ENCODE data around the gene BUB1.
"Not testable (repeated sequence)": the region's sequence is repeated elsewhere in the genome, so short reads cannot be mapped to it uniquely, and the experiment has no call there.

BUB1 gene

GRCh38 chr2:110638004-110638403, 39.9 kb downstream of the BUB1 start:
- no peak overlapping the region for H3K4me3 Mint-ChIP-seq
- no peak overlapping the region for H3K27ac Mint-ChIP-seq (ENCODE audit: low read depth)
- peaks cover 5% of the 10 kb centered on the region for H3K36me3 Mint-ChIP-seq (ENCODE audit: insufficient read depth)
- DNase-seq (ENCODE audit: low spot score in 2 of 2) = no peak
- no peak for ATAC-seq (replicated peaks; ENCODE audit: extremely low read depth, poor library complexity, severe bottlenecking)
- H3K27me3 Mint-ChIP-seq = no peaks in the 10 kb centered on the region
- H3K9me3 Mint-ChIP-seq = no peaks in the 10 kb centered on the region
- no peaks in the 10 kb centered on the region for H3K4me1 Mint-ChIP-seq

DNA sequence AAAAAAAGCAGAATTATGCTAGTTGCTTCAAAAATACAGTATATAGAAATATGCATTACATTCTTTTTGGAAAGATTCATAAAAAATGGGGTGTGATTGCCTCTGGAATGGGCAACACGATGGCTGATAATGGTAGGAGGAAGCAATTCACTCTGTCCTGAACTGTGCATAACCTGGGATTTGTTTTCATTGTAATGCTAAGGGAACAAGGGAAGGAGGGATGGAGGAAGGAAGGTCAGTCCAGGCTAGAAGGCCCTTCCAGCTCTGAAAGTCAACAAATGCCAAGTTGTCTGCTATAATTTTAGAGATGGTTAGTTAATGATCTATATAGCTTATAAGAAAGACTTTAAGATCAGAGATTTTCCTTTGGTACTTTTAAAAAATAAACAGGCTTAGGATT, 40.8 kb downstream of the BUB1 start:
- no peaks in the 10 kb centered on the region for H3K9me3 Mint-ChIP-seq
- H3K27ac Mint-ChIP-seq (ENCODE audit: low read depth) = no peak overlapping the region
- DNase-seq (ENCODE audit: low spot score in 2 of 2) (no peak), ATAC-seq (replicated peaks; ENCODE audit: extremely low read depth, poor library complexity, severe bottlenecking) (no peak)
- peaks cover 5% of the 10 kb centered on the region for H3K36me3 Mint-ChIP-seq (ENCODE audit: insufficient read depth)
- no peaks in the 10 kb centered on the region for H3K27me3 Mint-ChIP-seq
- no peak overlapping the region for H3K4me3 Mint-ChIP-seq
- H3K4me1 Mint-ChIP-seq = no peaks in the 10 kb centered on the region

GRCh38 chr2:110635949-110636628, 41.8 kb downstream of the BUB1 start:
- not testable (repeated sequence) for H3K27me3 Mint-ChIP-seq; H3K9me3 Mint-ChIP-seq; H3K4me1 Mint-ChIP-seq; ATAC-seq (replicated peaks; ENCODE audit: extremely low read depth, poor library complexity, severe bottlenecking); H3K4me3 Mint-ChIP-seq; DNase-seq (ENCODE audit: low spot score in 2 of 2); H3K36me3 Mint-ChIP-seq (ENCODE audit: insufficient read depth); H3K27ac Mint-ChIP-seq (ENCODE audit: low read depth)

- not testable (repeated sequence) for H3K9me3 Mint-ChIP-seq
Measured at GRCh38 chr2:110627348-110627747, 50.5 kb downstream of the BUB1 start.

DNA sequence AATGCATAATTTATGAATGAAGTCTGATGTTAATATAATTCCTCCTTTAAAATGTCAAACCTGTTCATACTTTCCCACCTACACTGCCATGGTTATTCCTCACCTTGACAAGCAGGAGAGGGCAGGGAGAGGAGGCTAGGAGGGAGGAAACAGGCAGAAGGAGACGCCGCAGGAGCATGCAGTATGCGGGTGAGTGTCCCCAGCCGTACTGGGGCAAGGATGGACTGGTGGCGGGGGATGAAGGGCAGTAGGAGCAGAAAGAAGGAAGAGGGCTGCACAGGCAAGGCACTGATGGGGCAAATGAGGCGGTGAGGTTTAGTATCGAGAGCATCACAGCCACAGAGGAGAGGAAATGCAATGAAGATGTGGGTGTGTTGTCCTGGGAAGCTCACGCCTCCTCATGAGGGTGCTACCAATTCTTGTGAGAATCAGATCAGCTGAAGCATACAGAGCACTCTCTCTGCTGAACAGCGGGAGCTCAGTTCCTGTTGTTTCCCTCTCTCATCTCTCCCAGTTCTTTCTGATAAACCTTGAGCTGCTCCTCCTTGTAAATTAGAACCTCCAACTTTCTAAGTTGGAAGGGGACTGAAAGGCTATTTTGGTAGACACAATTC, 58.4 kb downstream of the BUB1 start:
- ATAC-seq (replicated peaks; ENCODE audit: extremely low read depth, poor library complexity, severe bottlenecking) = peak; percentile 19
- not testable (repeated sequence) for H3K9me3 Mint-ChIP-seq; H3K4me1 Mint-ChIP-seq; H3K36me3 Mint-ChIP-seq (ENCODE audit: insufficient read depth); DNase-seq (ENCODE audit: low spot score in 2 of 2); H3K4me3 Mint-ChIP-seq; H3K27ac Mint-ChIP-seq (ENCODE audit: low read depth); H3K27me3 Mint-ChIP-seq

More at GRCh38 chr2:110627348-110627747, 50.5 kb downstream of the BUB1 start:
- not testable (repeated sequence) for H3K27me3 Mint-ChIP-seq; ATAC-seq (replicated peaks; ENCODE audit: extremely low read depth, poor library complexity, severe bottlenecking); H3K36me3 Mint-ChIP-seq (ENCODE audit: insufficient read depth); DNase-seq (ENCODE audit: low spot score in 2 of 2); H3K27ac Mint-ChIP-seq (ENCODE audit: low read depth); H3K4me3 Mint-ChIP-seq; H3K4me1 Mint-ChIP-seq

DNA sequence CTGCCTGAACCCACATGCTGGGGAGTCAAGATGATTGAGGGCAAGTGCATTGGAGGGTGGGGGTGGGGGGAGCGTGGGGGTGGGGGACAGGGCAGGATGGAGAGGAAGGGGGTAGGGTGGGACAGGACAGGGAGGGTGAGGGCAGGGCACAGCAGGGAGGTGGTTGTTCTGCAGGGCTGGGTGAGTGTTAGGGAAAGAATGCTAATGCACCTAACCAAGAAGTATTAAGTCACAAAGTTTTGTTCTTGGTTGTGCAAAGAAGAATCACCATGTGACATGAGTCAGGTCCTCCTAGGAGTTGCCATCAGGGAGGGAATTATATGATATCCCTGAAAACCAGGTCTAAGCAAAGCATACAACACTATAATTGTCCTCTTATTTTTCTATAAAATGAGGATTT, 63.9 kb downstream of the BUB1 start:
- H3K4me3 Mint-ChIP-seq; H3K9me3 Mint-ChIP-seq; DNase-seq (ENCODE audit: low spot score in 2 of 2); H3K4me1 Mint-ChIP-seq; H3K27ac Mint-ChIP-seq (ENCODE audit: low read depth); ATAC-seq (replicated peaks; ENCODE audit: extremely low read depth, poor library complexity, severe bottlenecking); H3K27me3 Mint-ChIP-seq; H3K36me3 Mint-ChIP-seq (ENCODE audit: insufficient read depth): not testable (repeated sequence)

- not testable (repeated sequence) for H3K27me3 Mint-ChIP-seq; H3K4me1 Mint-ChIP-seq; H3K36me3 Mint-ChIP-seq (ENCODE audit: insufficient read depth); H3K27ac Mint-ChIP-seq (ENCODE audit: low read depth); H3K9me3 Mint-ChIP-seq; DNase-seq (ENCODE audit: low spot score in 2 of 2); H3K4me3 Mint-ChIP-seq
- ATAC-seq (replicated peaks; ENCODE audit: extremely low read depth, poor library complexity, severe bottlenecking) = peak; percentile 41
Measured at GRCh38 chr2:110610613-110611250, 67.1 kb downstream of the BUB1 start.

DNA sequence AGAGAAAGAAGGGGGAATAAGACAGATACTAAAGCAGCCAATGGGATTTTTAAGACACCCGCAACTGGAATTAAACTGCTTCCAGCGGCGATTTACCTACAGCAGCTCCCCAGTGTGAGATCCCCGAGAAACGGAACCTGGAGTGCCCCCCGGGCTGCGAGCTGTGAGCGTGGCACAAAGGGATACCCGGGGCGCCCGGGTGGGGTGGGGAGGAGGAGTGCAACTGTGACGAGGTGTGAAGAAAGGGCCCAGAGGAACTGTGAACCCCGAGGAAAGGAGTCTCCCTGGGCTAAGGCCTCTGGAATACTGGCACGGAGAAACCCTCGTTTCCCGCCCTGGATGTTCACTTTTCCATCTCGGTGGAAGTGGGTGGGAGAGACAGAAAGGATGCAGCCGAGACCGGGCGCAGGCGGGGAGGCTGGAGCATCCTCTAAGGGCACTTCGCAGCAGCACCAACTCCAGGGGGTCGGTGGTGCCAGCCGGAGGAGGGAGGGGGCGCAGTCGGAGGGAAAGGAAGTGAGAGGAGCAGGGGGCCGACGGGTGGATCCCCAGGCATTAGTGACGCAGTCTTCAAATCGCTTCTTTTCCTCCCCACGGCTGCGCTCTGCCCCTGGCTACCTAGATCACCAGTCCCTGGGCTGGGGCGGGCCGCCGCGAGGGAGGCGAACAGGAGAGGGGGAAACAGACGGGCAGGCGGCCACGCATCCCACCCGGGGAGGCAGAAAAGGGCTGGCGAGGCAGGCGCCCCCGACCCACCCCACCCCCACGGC, 67.8 kb downstream of the BUB1 start:
- H3K27me3 Mint-ChIP-seq; H3K36me3 Mint-ChIP-seq (ENCODE audit: insufficient read depth); H3K9me3 Mint-ChIP-seq; H3K4me1 Mint-ChIP-seq; DNase-seq (ENCODE audit: low spot score in 2 of 2); H3K27ac Mint-ChIP-seq (ENCODE audit: low read depth): not testable (repeated sequence)
- peak; percentile 71 for ATAC-seq (replicated peaks; ENCODE audit: extremely low read depth, poor library complexity, severe bottlenecking)
- H3K4me3 Mint-ChIP-seq = peak overlapping the region; percentile 48

- H3K9me3 Mint-ChIP-seq; H3K27ac Mint-ChIP-seq (ENCODE audit: low read depth): not testable (repeated sequence)
Measured at GRCh38 chr2:110608788-110609502, 68.9 kb downstream of the BUB1 start.

DNA sequence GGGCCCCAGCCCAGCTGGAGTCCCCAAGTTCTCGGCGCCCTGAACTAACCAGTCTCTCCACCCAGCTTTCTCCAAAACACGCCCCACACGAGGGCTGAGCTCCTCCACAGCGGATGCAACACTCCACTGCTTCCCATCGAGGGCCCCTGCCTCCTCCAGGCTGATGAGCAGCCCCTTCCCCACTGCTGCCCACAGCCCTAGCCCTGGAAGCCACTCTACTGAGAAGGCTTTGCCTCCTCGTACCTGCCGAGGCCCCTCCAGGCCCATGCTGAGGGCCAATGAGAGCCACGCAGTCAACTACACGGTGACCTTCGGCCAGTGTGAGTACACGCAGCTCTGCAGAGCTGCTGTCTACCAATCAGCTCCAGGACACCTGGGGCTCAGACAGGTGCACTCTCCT, 72.8 kb downstream of the BUB1 start:
- DNase-seq (ENCODE audit: low spot score in 2 of 2); H3K4me1 Mint-ChIP-seq; H3K4me3 Mint-ChIP-seq; H3K27ac Mint-ChIP-seq (ENCODE audit: low read depth); H3K9me3 Mint-ChIP-seq; H3K27me3 Mint-ChIP-seq; ATAC-seq (replicated peaks; ENCODE audit: extremely low read depth, poor library complexity, severe bottlenecking); H3K36me3 Mint-ChIP-seq (ENCODE audit: insufficient read depth): not testable (repeated sequence)

More at GRCh38 chr2:110608788-110609502, 68.9 kb downstream of the BUB1 start:
- not testable (repeated sequence) for H3K36me3 Mint-ChIP-seq (ENCODE audit: insufficient read depth); H3K27me3 Mint-ChIP-seq; DNase-seq (ENCODE audit: low spot score in 2 of 2); H3K4me3 Mint-ChIP-seq; ATAC-seq (replicated peaks; ENCODE audit: extremely low read depth, poor library complexity, severe bottlenecking); H3K4me1 Mint-ChIP-seq

DNA sequence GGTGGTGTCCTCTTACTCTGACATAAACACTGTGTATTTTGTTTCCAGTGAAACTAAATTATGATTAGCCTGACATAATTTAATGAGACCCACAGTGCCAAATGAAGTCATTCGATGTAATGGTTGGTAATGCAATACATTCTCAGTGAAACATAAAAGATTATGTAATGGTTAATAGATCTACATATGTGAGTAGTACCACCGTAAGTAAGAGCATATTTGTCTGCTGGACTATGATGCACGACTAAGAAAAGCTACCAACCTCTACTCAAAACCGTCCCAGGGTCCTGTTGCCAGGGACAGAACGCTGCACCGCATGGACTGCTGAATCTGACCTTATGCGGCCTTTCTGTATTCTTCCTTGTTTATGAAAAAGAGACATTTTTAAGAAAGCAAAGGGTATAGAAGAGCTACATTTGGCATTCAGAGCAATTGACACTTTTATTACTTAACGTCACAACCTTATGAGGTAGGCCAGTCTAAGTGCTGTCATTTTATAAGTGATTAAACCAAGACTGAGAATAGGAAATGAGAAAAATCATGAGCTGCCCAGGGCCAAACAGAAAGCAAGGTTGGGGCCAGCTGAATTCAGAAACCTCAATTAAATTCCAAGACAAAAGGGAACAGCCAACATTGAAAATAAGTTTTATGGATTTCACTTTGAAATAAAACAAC, 73.8 kb downstream of the BUB1 start:
- H3K4me3 Mint-ChIP-seq; DNase-seq (ENCODE audit: low spot score in 2 of 2); H3K4me1 Mint-ChIP-seq; H3K36me3 Mint-ChIP-seq (ENCODE audit: insufficient read depth); H3K27ac Mint-ChIP-seq (ENCODE audit: low read depth); H3K27me3 Mint-ChIP-seq; ATAC-seq (replicated peaks; ENCODE audit: extremely low read depth, poor library complexity, severe bottlenecking); H3K9me3 Mint-ChIP-seq: not testable (repeated sequence)

- not testable (repeated sequence) for DNase-seq (ENCODE audit: low spot score in 2 of 2); H3K9me3 Mint-ChIP-seq
Measured at GRCh38 chr2:110602139-110602538, 75.7 kb downstream of the BUB1 start.

More at GRCh38 chr2:110602139-110602538, 75.7 kb downstream of the BUB1 start:
- not testable (repeated sequence) for H3K36me3 Mint-ChIP-seq (ENCODE audit: insufficient read depth); H3K4me3 Mint-ChIP-seq; H3K27ac Mint-ChIP-seq (ENCODE audit: low read depth); ATAC-seq (replicated peaks; ENCODE audit: extremely low read depth, poor library complexity, severe bottlenecking); H3K4me1 Mint-ChIP-seq; H3K27me3 Mint-ChIP-seq

Measured in central memory CD8-positive, alpha-beta T cell (primary cell).